IPS DF 4.7 (cell line): ENCODE measurements around the gene ZBED4.

Source experiments
- DNase-seq: peaks from one replicate; pipeline ENCODE4 v3.0.0-alpha.2; 2013; ENCODE audit warnings: low spot score; ENCODE audit errors: extremely low read depth

Gene ZBED4

GRCh38 chr22:49921508-49922278 is 68.0 kb downstream of the ZBED4 start:
- DNase-seq: no peak

GRCh38 chr22:49922484-49922883 is 68.8 kb downstream of the ZBED4 start:
- DNase-seq: no peak

- DNase-seq: no peak
Observed at GRCh38 chr22:49922926-49923325, 69.3 kb downstream of the ZBED4 start.

- no peak for DNase-seq
Observed at GRCh38 chr22:49923445-49923844, 69.8 kb downstream of the ZBED4 start.

GRCh38 chr22:49924113-49924833 is 70.6 kb downstream of the ZBED4 start:
- no peak for DNase-seq

GRCh38 chr22:49925525-49926128 is 72.0 kb downstream of the ZBED4 start:
- no peak for DNase-seq

- DNase-seq: no peak
Observed at GRCh38 chr22:49926916-49927315, 73.3 kb downstream of the ZBED4 start.

- no peak for DNase-seq
Observed at GRCh38 chr22:49927483-49928184, 74.0 kb downstream of the ZBED4 start.

GRCh38 chr22:49928185-49928495 is 74.5 kb downstream of the ZBED4 start:
- no peak for DNase-seq

GRCh38 chr22:49928555-49929210 is 75.0 kb downstream of the ZBED4 start:
- no peak for DNase-seq

GRCh38 chr22:49929211-49929979 is 75.8 kb downstream of the ZBED4 start:
- DNase-seq: no peak

- no peak for DNase-seq
Observed at GRCh38 chr22:49929994-49930575, 76.4 kb downstream of the ZBED4 start.

- DNase-seq: no peak
Observed at GRCh38 chr22:49930596-49931412, 77.2 kb downstream of the ZBED4 start.

- no peak for DNase-seq
Observed at GRCh38 chr22:49933236-49934159, 79.9 kb downstream of the ZBED4 start.

GRCh38 chr22:49934160-49934890 is 80.7 kb downstream of the ZBED4 start:
- DNase-seq: no peak

- no peak for DNase-seq
Observed at GRCh38 chr22:49934891-49935557, 81.4 kb downstream of the ZBED4 start.

- no peak for DNase-seq
Observed at GRCh38 chr22:49935561-49935960, 81.9 kb downstream of the ZBED4 start.
